PFSK-1 (cell line): ENCODE data around the gene FAM241A.

Experiments used
- FOXP2 ChIP-seq: optimal IDR thresholded peaks from 2 replicates; pipeline ENCODE3; 2011; ENCODE audit warnings: borderline replicate concordance, control low read depth, inconsistent platforms; ENCODE audit not compliant: insufficient read depth; ENCODE audit errors: extremely low read length, extremely low read depth
- POLR2AphosphoS5 ChIP-seq: IDR thresholded peaks from 2 replicates; pipeline ENCODE4 v1.6.1; 2012; ENCODE audit warnings: low read depth, mild to moderate bottlenecking, control low read depth, low read length, moderate library complexity
- SIN3A ChIP-seq: IDR thresholded peaks from 2 replicates; pipeline ENCODE4 v1.6.1; 2012; ENCODE audit warnings: mild to moderate bottlenecking, low read length, moderate library complexity, borderline replicate concordance; ENCODE audit not compliant: insufficient read depth
- TAF1 ChIP-seq: IDR thresholded peaks from 2 replicates; pipeline ENCODE4 v1.6.1; 2012; ENCODE audit warnings: low read length, control low read depth, borderline replicate concordance; ENCODE audit not compliant: insufficient read depth
- TF ChIP-seq, protein P1 (sequence below), 2 experiments: IDR thresholded peaks; 2 replicates each; pipeline versions ENCODE4 v1.6.1 to v1.8.0; 2011 to 2012; ENCODE audit warnings: low read depth in 2 of 2, low read length in 2 of 2, control low read depth in 1 of 2, inconsistent platforms in 1 of 2, mild to moderate bottlenecking in 1 of 2, moderate library complexity in 1 of 2; ENCODE audit not compliant: insufficient read depth in 1 of 2

Gene FAM241A

DNA sequence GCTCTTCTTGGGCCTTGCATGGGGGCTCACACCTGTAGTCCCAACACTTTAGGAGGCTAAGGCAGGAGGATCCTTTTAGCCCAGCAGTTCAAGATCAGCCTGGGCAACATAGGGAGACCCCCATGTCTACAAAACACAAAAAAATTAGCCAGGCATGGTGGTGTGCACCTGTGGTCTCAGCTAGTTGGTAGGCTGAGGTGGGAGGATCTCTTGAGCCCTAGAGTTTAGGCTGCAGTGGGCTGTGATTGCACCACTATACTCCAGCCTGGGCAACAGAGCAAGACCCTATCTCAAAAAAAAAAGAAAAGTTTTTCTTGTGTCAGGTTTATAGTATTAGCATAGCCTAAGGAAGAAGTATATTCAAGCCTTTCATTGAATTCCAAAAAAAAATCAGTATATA lies 30.8 kb upstream of the FAM241A start:
- TF ChIP-seq SIN3A (no peak), POLR2AphosphoS5 (no peak), FOXP2 (no peak), TAF1 (no peak)
- TF ChIP-seq, protein P1, sequence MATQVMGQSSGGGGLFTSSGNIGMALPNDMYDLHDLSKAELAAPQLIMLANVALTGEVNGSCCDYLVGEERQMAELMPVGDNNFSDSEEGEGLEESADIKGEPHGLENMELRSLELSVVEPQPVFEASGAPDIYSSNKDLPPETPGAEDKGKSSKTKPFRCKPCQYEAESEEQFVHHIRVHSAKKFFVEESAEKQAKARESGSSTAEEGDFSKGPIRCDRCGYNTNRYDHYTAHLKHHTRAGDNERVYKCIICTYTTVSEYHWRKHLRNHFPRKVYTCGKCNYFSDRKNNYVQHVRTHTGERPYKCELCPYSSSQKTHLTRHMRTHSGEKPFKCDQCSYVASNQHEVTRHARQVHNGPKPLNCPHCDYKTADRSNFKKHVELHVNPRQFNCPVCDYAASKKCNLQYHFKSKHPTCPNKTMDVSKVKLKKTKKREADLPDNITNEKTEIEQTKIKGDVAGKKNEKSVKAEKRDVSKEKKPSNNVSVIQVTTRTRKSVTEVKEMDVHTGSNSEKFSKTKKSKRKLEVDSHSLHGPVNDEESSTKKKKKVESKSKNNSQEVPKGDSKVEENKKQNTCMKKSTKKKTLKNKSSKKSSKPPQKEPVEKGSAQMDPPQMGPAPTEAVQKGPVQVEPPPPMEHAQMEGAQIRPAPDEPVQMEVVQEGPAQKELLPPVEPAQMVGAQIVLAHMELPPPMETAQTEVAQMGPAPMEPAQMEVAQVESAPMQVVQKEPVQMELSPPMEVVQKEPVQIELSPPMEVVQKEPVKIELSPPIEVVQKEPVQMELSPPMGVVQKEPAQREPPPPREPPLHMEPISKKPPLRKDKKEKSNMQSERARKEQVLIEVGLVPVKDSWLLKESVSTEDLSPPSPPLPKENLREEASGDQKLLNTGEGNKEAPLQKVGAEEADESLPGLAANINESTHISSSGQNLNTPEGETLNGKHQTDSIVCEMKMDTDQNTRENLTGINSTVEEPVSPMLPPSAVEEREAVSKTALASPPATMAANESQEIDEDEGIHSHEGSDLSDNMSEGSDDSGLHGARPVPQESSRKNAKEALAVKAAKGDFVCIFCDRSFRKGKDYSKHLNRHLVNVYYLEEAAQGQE (IDR thresholded peaks at IDR 0.05; ENCODE audit: insufficient read depth in 1 of 2, low read depth in 2 of 2, low read length in 2 of 2) = no peak

DNA sequence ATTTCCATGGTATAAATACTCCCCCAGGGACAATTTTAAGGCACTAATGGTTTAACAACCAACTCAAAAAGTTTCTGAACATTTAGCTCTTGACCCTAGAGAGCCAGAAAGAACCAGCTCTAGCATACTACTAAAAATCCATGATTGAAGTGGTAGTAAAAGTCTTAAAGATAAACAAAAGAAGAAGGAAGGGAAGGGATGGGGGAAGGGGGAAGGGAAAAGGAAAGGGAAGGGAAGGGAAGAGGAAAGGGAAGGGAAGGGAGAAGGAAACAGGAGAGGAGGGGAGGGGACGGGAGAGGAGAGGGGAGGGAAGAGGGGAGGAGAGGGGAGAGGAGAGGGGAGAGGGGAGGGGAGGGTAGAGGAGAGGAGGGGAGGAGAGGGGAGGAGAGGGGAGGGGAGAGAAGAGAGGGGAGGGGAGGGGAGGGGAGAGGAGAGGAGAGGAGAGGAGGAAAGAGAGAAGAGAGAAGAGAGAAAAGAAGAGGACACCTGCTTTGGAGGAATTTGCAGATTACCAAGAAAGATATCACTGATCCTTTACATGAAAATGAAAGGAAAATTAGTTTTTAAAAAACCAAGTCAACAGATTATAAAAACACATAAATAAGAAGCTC lies 26.4 kb upstream of the FAM241A start:
- TF ChIP-seq, protein P1 (IDR thresholded peaks at IDR 0.05; ENCODE audit: insufficient read depth in 1 of 2, low read depth in 2 of 2, low read length in 2 of 2) = no peak
- TF ChIP-seq POLR2AphosphoS5 (no peak), TAF1 (no peak)

DNA sequence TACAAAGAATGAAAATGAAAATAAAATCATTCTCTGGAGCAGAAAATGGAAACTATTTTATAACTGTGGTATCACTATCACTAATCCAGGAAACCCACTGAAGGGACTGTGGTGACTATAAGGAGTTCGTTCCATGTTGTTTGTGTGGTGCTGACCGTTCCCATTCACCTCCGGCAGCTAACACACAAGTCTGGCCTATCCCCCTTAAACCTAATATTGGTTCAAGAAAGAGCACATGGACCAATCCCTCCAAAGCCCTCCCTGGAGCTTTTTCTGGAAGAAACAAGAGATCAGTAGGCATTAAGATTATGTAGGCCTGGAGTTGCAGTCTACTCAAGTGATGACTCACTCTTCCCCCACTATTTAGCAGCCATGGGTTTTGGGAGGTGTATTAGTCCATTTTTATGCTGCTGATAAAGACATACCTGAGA lies 25.9 kb upstream of the FAM241A start:
- TF ChIP-seq FOXP2 = no peak
- no peak for TF ChIP-seq TAF1
- TF ChIP-seq SIN3A = no peak
- TF ChIP-seq POLR2AphosphoS5 = no peak

DNA sequence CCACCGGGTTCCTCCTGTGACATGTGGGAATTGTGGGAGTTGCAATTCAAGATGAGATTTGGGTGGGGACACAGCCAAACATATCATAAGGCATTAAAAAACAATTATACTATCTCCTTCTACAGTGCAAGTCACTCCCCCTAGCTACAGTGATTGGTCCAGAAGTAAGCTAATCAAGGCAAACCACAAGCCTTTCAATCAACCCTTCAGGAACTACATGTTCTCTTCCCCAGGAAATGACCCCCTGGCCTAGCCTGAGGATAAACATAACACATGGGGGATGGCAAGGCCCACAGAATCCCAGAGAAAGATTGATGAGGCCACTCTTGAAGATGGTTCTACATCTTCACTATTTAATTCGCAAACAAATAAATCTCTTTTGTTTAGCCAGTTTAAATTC lies 25.2 kb upstream of the FAM241A start:
- TF ChIP-seq FOXP2 (no peak), SIN3A (no peak), TAF1 (no peak), POLR2AphosphoS5 (no peak)
- TF ChIP-seq, protein P1 (IDR thresholded peaks at IDR 0.05; ENCODE audit: insufficient read depth in 1 of 2, low read depth in 2 of 2, low read length in 2 of 2) = no peak

DNA sequence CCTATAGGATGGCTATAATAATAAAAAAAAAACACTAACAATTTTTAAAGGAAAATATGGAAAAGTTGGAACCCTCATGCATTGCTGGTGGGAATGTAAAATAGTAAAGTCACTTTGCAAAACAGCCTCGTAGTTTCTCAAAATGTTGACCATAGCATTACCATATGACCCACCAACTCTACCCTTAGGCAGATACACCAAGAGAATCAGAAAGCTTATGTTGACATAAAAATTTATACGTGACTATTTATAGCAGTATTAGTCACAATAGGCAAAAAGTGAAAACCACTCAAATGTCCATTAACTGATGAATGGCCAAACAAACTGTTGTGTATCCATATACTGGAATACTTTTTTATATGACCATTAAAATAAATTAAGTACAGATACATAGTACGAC lies 19.8 kb upstream of the FAM241A start:
- TF ChIP-seq, protein P1 (IDR thresholded peaks at IDR 0.05; ENCODE audit: insufficient read depth in 1 of 2, low read depth in 2 of 2, low read length in 2 of 2) = no peak
- TF ChIP-seq FOXP2 (no peak), SIN3A (no peak), POLR2AphosphoS5 (no peak), TAF1 (no peak)
